ENCODE results near the gene CD36. TPM values are rescaled to one million over a fixed set of nuclear protein-coding genes. Genes with fewer than 3 reads are reported as not detected.

The CD36 gene
- total and polyA plus RNA-seq, 2 donors (not counting 3 experiments of a cell fraction or from before 2014, with no cell fraction given): 0.58 to 0.87 TPM

GRCh38 chr7:80635533-80635932 is 2.9 kb upstream of the CD36 start:
- intact Hi-C loops (cut with micrococcal nuclease): no loop called here
- ChIA-PET CTCF (interaction anchor here (0.7 kb wide), 1 partner anchor 576 kb away, joined by 3 read pairs; no protein-coding TSS in a partner anchor), POLR2A (interaction anchor here (0.9 kb wide), 1 partner anchor 438 kb away, joined by 7 read pairs; no protein-coding TSS in a partner anchor)
- Histone ChIP-seq H3K9me1 (replicated peaks; ENCODE audit: control insufficient read depth, extremely low read depth, insufficient read depth, low read length) (no peaks in the 10 kb centered on the region), H4K20me1 (replicated peaks; ENCODE audit: control insufficient read depth, extremely low read depth, insufficient read depth, low read length) (no peaks in the 10 kb centered on the region), H3K79me2 (ENCODE audit: control insufficient read depth, insufficient read depth, low read length) (no peaks in the 10 kb centered on the region), H3K9me3 (replicated peaks; ENCODE audit: control insufficient read depth, insufficient read depth, low read length) (no peaks in the 10 kb centered on the region), H3K27ac (ENCODE audit: insufficient read depth, low read depth, low read length) (no peak overlapping the region), H3K4me1 (ENCODE audit: control insufficient read depth, extremely low read depth, insufficient read depth, low read length) (no peaks in the 10 kb centered on the region), H3K36me3 (ENCODE audit: control insufficient read depth in 2 of 2, extremely low read depth in 1 of 2, insufficient read depth in 2 of 2, low read length in 2 of 2) (no peaks in the 10 kb centered on the region), H3K9ac (replicated peaks; ENCODE audit: extremely low read depth, insufficient read depth, low read length) (no peak overlapping the region), H3K4me3 (replicated peaks in 1 of 3; ENCODE audit: insufficient read depth in 1 of 3, low read depth in 1 of 3, low read length in 3 of 3) (no peak overlapping the region), H3K27me3 (ENCODE audit: control insufficient read depth in 2 of 2, insufficient read depth in 2 of 2, low read length in 2 of 2) (no peaks in the 10 kb centered on the region), H2AFZ (ENCODE audit: low read depth, low read length) (no peak overlapping the region), H3K4me2 (ENCODE audit: insufficient read depth, low read length) (no peak overlapping the region)
- no TSS peak for BruUV-seq (replicated peaks)
- dilution Hi-C loops (cut with MboI; ENCODE audit: extremely low pct_ligation_motif_present, low sequenced_read_pairs): no loop called here
- DNase-seq (ENCODE audit: low read depth, low spot score): no peak
- no peak for FAIRE-seq
- TF ChIP-seq MAX (IDR thresholded peaks at IDR 0.05; ENCODE audit: insufficient read depth, insufficient read length) (no peak), EZH2 (IDR thresholded peaks at IDR 0.05; ENCODE audit: borderline replicate concordance, low read depth, low read length, severe bottlenecking) (no peak), CTCF (IDR thresholded peaks at IDR 0.05; ENCODE audit: extremely low read depth in 1 of 2, insufficient read depth in 1 of 2, low read depth in 1 of 2, low read length in 2 of 2) (no peak), MYC (IDR thresholded peaks at IDR 0.05; ENCODE audit: low read depth, low read length) (no peak), GATA2 (IDR thresholded peaks at IDR 0.05; ENCODE audit: insufficient read depth, insufficient read length, low read depth, low read length) (no peak), POLR2A (IDR thresholded peaks at IDR 0.05; ENCODE audit: low read depth, low read length) (no peak), JUN (IDR thresholded peaks at IDR 0.05; ENCODE audit: borderline replicate concordance, insufficient read depth, insufficient read length, low read depth) (no peak), FOS (IDR thresholded peaks at IDR 0.05; ENCODE audit: borderline replicate concordance, insufficient read depth, low read length) (no peak), POLR2AphosphoS5 (IDR thresholded peaks at IDR 0.05; ENCODE audit: insufficient read depth, low read depth, low read length) (no peak)
